Measurements from ENCODE around the gene CR2.
"Not testable (repeated sequence)": the region's sequence is repeated elsewhere in the genome, so short reads cannot be mapped to it uniquely, and the experiment has no call there.

CR2 gene

GRCh38 chr1:207444514-207445217 is 9.5 kb upstream of the CR2 start:
- no peak for DNase-seq (ENCODE audit: low read depth, low spot score)

GRCh38 chr1:207453710-207454045 is 450 bp upstream of the CR2 start:
- DNase-seq (ENCODE audit: low read depth, low spot score): no peak

DNA sequence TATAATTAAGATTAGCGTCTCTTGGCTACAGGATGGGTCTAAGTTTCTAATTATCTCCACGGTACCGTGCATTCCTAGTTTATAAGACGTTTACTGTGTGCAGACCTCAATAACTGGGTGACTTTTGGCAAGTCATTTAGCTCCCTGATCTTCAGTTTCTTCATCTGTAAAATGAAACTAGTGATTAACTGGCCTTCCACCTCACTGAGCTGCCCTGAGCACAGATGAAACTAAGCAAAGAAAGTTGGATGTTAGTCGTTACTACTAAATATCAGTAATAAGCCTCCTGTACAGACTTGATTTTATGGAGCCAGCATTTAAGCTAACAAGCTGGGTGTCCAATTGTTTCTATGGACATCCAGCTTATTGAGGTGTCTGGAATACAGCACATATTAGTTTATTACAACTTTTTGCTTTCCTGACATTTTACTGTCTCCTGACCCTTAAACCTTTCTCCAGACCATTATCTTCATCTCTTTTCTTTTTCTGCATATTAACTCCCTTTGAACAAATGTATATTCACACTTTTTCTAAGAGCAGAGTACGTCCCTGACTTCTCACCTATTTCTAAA is 1.1 kb downstream of the CR2 start:
- no peak for DNase-seq (ENCODE audit: low read depth, low spot score)

DNA sequence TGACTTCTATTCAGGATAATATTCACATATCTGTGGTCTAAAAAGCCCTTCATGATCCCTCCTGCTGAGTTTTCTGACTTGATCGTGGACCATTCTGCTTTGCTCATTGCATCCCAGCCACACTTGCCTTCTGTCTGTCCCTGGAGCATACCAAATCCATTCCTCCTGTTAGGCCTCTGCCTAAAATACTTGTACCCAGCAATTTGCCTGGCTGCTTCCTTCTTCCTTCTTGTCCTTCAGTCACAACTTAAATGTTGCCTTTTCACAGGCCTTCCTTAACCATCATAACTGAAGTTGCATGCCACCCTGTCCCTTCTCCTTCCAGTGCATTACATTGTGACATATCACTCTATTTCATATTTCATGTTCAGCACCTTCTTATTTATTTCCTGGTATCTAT is 4.3 kb downstream of the CR2 start:
- no peak for DNase-seq (ENCODE audit: low read depth, low spot score)

- DNase-seq (ENCODE audit: low read depth, low spot score): no peak
These were observed 4.9 kb downstream of the CR2 start for GRCh38 chr1:207459008-207459407.

- DNase-seq (ENCODE audit: low read depth, low spot score): no peak
These were observed 7.5 kb downstream of the CR2 start for GRCh38 chr1:207461649-207462048.

DNA sequence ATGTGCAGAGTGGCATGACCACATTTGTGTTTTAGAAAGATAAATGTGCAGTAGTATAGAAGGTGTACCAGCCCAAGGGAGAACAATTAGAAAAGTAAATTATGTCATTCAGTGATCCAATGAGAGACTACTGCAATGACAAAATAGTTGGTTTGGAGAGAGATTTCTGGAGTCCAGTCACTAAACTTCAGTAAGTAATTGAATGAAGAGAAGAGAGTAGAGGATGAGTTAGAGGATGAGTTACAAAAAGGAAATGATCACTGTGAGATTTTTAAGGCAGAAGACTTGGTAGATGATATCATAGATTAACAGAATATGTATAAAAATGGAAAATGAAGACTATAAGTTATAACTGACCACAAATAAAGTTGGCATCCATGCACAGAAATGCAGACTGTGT is 8.4 kb downstream of the CR2 start:
- no peak for DNase-seq (ENCODE audit: low read depth, low spot score)

DNA sequence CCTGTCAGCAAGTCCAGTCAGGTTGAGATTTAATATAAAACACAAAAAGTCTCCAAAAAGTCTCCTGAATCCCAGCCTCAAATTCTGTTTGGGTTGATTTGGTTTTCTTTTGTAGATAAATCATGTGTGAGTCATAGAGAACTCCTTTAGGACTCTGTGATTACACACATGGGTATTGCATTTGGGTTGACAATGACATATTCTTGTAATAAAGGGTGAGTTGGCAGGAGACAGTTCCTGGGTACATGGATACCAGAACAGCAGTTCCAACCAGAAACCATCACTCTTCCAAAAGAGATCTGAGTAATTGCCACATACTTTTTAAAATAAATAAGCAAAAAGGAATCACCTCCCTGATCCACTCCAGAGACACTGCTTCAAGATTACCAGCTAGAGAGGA is 8.9 kb downstream of the CR2 start:
- DNase-seq (ENCODE audit: low read depth, low spot score): no peak

- no peak for DNase-seq (ENCODE audit: low read depth, low spot score)
These were observed 9.4 kb downstream of the CR2 start for GRCh38 chr1:207463571-207463970.

DNA sequence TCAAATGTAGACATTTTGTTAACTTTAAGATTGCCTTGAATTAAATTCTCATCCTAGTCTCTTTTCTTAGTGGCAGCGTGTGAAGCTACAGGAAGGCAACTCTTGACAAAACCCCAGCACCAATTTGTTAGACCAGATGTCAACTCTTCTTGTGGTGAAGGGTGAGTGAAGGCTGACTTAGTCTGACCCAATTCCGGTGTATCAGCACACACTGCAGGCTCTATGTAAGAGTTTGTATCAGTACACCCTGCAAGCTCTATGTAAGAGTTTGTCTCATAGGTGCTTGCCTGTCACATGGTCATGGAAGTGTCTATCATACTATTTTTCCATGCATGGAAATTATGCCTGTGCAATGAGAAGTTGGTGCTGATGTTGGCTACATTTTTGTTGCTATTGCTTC is 16.8 kb downstream of the CR2 start:
- DNase-seq (ENCODE audit: low read depth, low spot score): no peak

DNA sequence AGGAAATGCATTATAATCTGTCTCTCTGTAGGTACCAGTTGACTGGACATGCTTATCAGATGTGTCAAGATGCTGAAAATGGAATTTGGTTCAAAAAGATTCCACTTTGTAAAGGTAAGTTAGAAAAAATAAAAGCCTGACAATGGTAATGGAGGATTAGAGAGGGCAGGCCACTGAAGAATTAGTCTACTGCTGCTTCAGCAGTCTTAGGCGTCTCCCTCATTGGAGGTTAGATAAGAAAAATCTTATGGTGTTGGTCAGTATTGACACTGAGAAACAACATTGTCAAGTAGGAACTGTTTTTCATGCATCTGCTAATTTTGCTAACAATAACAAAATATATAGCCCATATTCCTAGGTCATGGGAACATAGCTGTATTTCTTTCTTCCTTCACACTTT is 20.1 kb downstream of the CR2 start:
- DNase-seq (ENCODE audit: low read depth, low spot score): no peak

DNA sequence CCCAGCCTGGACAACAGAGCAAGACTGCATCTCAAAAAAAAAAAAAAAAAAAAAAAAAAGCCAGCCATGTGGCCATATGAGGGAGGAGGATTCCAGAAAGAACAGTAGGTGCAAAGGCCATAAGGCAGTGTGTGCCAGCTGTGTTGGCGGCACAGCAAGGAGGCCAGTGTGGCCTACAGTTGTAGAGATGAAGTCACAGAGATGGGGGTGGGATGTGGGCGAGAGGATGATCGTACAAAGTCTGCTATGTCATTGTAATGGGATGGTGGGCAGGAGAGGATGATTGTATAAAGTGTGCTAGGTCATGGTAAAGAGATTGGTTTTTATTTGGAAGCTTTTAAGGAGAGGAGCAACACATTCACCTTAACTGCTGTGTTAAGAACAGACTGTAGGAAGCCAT is 32.1 kb downstream of the CR2 start:
- DNase-seq (ENCODE audit: low read depth, low spot score): no peak

DNA sequence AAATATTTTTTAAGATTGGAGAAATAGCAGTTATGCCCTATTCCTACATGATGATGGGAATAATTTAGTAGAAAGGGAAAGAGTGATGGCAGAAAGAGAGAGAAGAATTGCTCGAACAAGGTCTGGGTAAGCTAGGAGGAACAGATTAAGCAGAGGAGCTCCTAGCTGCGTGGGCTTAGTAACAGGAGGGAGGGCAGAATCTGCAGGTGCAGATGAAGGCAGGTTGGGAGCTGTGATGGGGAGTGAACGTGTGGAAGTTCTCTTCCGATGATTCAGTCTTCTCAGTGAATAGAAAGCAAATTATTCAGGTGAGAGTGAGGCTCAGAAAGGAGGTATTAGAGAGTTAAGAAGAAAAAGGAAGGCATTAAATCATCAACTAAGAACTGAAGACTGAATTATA is 33.5 kb downstream of the CR2 start:
- no peak for DNase-seq (ENCODE audit: low read depth, low spot score)

DNA sequence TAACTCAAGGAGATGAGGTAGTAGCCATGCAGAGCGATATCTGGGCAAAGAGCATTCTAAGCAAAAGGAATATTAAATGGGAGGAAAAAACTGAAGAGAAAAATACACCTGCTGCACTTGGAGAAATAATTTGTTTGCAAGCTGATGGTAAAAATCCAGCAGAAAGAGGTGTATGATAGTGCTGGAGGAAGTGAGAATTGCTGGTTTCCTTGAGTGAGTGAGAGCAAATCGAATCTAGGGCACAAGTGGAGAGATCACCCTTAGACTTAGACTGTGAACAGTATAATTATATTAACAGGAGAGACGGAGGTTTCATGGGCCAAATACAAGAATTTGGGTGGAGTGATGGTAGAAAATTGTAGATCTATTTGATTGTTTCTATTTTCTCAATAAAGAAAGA is 39.1 kb downstream of the CR2 start:
- no peak for DNase-seq (ENCODE audit: low read depth, low spot score)

DNA sequence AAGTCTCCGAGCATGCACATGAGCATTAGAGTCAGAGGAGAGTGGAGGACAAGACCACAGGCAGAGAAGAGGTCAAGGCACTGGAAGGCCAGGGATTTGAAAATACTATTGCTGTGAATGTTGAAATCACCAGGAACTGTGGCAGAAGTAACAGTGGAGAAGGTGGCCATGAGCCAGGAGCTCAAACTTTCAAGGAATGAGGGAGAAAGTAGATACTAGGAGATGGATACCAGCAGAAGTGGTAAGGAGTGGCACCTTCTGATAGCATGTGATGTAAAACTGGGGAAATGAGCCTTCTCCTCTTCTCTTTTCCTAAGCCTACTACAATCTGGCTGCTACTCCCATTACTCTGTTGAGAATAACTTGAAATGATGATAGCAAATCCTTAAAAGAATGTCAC is 40.0 kb downstream of the CR2 start:
- no peak for DNase-seq (ENCODE audit: low read depth, low spot score)

DNA sequence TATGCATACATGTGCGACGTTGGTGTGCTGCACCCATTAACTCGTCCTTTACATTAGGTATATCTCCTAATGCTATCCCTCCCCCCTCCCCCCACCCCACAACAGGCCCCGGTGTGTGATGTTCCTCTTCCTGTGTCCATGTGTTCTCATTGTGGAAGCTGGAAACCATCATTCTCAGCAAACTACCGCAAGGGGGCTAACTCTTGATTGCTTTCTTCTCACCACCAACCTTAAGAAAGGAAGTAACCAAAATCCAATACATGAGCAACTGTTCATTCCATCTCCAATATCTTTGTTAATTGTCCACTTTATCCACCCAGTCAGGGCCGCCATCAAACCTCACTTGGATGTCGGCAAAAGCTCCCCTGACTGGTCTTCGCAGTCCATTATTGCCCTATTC is 41.2 kb downstream of the CR2 start:
- not testable (repeated sequence) for DNase-seq (ENCODE audit: low read depth, low spot score)

DNA sequence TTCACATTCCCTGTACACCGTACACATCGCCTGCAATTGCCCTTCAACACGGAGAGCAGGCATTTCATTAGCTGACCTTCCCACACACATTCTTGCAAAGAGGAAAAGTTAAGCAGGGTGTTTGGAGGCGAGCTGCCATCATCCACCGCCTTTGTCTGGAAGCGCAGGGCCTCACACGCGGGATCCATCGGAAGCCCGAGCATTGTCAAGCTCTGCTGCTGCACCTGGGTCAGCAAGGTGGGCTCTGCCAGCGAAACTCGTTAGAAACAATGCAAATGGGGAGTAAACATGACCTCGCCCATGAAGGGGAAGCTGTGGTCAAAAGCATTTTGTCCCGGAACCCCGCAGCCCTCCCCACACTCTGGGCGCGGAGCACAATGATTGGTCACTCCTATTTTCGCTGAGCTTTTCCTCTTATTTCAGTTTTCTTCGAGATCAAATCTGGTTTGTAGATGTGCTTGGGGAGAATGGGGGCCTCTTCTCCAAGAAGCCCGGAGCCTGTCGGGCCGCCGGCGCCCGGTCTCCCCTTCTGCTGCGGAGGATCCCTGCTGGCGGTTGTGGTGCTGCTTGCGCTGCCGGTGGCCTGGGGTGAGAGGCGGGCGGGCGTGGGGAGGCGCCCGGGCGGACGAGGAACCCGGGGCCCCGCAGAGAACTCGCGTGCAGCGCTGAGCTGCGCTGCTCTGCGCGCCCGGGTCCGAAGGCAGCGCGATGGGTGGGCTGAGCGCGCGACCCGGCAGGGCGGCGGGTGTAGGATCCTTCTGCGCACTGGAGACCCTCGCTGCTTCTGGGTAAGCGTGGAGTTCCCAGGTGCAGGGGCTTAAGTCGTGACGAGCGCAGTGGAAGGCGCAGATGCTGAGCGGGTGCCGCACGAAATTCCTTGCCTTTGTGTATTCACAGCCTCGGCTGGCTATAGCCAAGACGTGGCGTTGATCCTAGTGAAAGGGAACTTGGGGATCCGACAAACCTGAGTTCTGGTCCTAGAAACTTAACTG is 42.0 kb downstream of the CR2 start, which contains the start of gene CR1:
Gene CR1, plus strand, starts transcription at position 357 of the 992 bp plus-strand sequence. Its CDS starts 111 bp downstream, at position 468.
- DNase-seq (ENCODE audit: low read depth, low spot score): no peak

DNA sequence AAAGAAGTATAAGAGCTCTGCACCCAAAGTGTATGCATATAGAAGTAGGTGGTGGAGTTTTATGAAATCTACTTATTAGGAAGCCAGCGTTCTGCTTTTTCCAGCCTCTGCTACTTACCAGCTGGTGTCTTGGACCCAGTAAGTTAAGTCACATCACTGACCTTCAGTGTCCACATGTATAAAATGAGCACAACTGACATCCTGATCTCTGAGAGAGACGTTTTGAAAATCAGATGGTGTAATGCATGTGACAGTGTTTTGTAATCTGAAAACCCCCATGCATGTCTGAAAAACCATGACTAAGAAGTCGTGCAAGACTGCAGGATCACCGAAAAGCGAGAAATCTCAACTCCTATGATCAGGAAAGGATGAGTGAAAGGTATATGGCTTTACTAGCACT is 43.8 kb downstream of the CR2 start:
- no peak for DNase-seq (ENCODE audit: low read depth, low spot score)

- no peak for DNase-seq (ENCODE audit: low read depth, low spot score)
These were observed 45.4 kb downstream of the CR2 start for GRCh38 chr1:207499573-207499972.

DNA sequence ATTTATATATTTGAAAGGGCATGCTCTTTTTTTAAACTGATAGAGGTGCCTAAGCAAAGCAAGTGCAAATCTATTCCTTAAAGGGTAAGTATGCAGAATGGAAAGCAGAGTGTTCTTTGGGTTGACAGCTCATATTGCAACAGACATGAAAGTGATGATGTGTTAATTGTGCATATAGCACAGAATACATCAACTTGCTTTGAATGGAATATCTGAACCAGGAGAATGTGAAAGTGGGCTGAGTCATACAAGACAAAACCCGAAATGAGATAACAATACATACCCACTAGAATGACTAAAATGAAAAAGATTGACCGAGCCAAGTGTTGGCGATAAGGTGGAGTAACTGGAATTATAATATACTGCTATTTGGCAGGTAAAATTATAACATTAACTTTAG is 46.2 kb downstream of the CR2 start:
- DNase-seq (ENCODE audit: low read depth, low spot score): no peak

DNA sequence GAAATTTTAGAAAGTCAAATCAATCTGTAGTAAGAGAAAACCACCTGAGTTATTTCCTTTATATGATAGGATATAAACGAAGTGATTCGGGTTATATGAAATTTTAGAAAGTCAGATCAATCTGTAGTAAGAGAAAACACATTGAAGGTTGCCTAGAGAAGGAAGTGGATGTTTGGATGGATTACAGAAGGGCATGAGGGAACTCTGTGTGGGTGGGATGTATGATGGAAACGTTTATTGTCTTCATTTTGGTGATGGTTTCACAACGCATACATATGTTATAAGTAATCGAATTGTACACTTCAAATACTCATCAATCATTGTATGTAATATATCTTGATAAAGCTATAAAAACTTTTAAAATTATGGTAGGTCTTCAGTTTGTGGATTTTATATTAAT is 46.9 kb downstream of the CR2 start:
- no peak for DNase-seq (ENCODE audit: low read depth, low spot score)

GRCh38 chr1:207502726-207503125 is 48.6 kb downstream of the CR2 start:
- DNase-seq (ENCODE audit: low read depth, low spot score): no peak

DNA sequence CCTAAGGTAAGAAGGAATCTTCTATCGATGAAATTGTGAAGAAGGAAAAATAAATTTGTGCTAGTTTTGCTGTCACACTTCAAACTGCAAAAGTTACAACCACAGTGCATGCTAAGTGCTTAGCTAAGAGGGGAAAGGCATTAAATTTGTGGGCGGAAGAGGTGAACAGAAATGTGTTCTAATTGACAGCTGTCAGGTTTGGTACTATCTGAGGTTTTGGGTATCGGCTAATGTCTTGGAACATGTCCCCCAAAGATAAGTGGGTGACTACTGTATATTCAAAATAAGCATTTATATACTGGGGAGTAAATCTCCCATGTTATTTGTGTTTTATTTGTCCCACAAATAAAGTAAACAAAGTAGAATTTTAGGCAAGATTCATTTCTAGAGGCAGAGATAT is 49.8 kb downstream of the CR2 start:
- no peak for DNase-seq (ENCODE audit: low read depth, low spot score)

Measured in iPS DF 19.7 (cell line).